NCI-H187 treated with DMSO at 0.1 percent for 48 hours (cell line): Measurements from ENCODE around the gene UTS2.

ENCODE experiments used
- DNase-seq: peaks from one replicate; lab custom pipeline; 2025; lab: John Stamatoyannopoulos, UW

UTS2 gene, protein sequence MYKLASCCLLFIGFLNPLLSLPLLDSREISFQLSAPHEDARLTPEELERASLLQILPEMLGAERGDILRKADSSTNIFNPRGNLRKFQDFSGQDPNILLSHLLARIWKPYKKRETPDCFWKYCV

DNA sequence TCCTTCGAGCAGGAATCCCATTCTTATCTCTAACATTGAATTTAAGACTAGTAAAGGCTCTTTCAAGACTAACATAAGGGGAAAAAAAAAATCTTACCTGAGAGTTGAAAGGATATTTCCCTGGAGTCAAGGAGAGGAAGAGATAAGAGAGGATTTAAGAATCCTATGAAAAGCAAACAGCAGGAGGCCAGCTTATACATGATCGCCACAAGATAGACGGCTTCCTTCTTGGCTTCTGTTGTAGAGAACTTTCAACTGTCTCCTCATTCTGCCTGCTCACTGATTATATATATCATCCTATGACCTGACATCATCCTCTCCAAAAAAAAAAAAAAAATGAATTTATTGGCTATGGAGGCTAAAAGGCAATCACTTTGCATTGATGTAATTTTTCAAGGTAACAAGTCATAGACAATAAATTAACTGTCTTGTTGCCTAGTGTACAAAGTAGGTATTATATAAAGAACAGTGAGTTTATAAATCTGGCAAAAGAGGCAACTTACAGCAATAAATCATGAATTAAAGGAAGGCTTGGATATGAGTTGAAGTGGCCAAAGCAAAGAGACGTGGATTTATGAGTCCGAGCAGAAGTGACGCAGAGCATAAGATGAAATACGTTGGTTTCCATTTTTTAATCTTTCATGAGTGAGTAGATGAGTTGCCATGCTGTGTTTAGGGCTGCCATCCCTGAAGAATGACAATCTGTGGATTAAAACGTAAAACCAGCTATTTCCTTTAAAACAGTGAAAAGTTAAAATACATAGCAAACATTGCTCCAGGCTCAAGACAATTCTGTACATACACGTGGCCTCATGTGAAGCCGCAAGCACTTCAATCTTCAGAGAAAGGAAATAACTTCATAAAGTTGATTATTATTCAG is at the start of gene UTS2:
UTS2 (minus strand) TSS at position 262 of the 880 bp plus-strand sequence; CDS start at position 200, 62 bp downstream.
- no peak for DNase-seq

GRCh38 chr1:7899741-7900140 is 46.9 kb upstream of the UTS2 start:
- no peak for DNase-seq

DNA sequence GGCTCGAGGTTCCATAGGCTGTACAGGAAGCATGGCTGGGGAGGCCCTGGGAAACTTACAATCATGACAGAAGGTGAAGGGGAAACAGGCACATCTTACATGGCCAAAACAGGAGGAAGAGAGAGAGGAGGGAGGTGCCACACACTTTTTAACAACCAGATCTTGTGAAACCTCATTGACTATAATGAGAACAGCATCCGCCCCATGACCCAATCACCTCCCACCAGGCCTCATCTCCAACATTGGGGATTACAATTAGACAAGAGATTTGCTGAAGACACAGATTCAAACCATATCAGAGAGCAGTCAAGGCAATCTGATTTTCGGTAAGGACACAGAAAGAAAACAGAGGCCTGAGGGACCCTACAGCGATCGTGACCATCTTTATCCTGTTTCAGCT is 46.1 kb upstream of the UTS2 start:
- no peak for DNase-seq

DNA sequence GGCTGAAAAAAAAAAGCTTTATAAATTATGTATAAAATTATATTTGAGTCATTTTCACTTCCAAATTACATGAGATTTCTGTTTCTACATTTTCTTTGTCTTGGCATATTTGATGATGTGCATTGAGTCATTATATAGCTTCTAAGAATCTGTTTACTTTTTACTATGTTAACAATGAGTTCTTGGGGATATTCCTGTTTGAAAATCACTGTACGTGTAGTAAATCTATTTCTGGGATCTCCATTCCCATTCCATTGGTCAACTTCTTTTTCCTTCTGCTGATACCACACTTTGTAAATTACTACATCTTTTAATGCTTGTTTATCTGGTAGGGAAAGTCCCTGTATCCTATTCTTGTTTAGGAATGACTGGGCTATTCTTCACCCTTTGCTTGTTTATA is 44.1 kb upstream of the UTS2 start:
- no peak for DNase-seq

DNA sequence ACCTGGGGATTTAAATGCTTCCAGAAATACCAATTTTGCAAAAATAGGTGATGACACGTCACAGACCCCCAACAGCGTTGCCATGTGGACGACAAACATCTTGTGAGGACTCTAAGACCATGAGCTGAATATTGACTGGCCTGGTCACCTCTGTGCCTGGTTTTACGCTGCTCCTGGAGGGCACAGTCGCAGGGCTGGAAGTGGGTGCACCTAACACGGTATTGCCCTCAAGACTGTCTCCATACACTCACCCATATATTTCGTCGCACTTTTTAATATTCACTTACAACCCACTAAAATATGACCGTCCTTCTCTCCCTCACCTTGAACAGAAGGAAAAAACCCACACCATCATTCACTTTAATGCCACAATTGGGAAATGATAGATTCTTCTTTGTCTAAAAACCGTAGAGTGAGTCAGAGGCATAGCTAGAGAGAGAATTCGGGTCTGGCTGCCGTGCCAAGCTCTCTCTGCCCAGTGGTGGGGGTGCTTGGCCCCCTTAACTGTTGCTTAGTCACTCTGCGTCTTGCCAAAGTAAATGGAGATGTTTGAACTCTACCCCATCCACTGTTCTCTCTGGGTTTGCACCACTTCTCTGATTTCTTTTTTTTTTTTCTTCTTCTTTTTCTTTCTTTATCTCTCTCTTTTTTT is 40.8 kb upstream of the UTS2 start:
- no peak for DNase-seq

- DNase-seq, result no peak
Measured at GRCh38 chr1:7891804-7892203, 38.9 kb upstream of the UTS2 start.

- no peak for DNase-seq
Measured at GRCh38 chr1:7890853-7891252, 38.0 kb upstream of the UTS2 start.

DNA sequence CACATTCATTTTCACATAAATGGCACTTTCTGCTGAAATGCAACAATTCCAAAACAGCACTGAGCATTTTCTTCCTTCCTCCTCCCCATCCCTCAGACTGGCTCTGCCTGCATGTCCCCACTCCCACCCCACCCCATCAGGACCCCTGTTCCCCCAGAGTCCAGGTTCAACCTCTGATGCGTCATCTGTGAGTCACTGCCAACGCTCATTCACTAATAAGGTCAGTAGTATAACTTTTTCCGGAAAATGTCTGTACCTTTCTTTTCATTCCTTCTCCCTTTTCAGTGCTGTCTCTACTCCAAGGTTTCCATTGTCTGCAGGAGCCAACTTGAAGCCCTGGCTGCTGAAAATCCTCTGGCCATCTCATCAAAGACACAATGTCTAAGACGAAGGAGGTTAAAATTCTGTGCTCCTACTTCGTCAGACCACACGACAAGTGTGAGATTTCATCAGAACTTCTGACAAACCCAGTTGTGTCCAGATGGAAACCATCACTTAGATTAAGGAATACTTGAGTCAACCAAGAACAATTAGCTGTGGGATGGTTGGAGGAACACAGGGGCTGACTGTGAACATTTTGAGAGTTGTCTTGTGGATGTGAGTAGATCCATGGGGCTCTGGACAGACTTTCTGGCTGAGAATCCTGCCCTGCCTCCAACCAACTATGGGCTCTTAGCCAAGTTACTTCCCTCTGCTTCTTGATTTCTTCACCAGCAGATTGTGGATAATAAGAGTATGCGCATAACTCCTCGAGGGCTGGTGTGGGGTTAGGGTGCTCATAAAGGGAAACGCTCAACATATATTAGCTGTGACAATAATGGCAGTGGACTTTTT is 35.6 kb upstream of the UTS2 start:
- DNase-seq, result no peak

DNA sequence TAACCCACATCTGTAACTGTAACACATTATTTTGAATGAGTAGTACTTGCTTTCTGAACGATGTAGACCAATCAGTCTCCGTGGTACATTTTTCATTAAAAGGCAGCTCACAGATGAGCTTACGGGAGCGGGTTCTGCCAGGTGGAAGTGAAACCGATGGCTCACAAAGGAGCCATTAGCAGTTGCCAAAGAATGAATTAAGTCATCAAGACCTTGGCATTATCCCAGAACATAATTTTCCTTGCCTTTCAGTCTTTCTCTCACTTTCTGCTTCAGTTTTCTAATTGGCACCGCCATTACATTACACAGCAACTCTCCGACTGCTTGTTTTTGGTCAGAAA is 33.5 kb upstream of the UTS2 start:
- no peak for DNase-seq

DNA sequence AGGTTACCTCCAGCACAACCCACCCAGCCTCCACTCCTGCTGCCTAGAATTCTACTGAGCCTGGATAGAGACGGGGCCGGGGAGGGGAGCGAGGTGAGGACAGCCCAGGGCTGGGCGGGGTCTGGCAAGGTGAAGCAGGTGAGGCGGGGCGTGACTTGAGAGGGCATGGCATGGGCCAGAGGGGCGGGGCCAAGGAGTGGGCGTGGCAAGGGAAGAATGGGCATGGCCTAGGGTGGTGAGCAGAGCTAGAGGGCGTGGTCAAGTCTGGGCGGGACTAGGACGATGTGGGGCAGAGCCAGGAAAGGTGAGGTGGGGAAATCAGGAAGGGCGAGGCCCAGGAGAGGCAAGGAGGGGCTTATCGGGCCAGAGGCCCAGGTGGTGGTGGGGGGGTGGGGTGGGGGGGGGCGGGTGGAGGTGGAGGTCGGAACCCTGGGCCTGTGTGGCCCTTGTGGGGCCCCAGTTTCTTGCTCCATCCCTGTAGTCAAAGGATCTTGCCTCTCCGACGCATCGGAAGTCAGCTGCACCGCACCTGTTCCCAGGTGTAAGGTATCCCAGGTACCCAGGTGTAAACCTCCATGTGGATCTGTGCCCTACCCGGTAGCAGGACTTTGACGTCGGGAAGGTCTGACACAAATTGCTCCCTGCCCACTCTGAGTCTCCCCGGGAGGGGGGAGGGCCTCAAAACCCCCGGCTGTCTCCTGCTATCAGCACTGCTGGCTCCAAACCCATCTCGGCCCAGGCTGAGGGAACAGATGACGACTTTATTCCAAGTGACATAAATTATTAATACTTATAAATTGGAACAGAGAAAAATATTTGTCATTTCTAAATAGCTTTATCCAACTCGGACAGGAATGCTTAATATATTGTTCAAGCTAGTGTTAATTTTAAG is 32.9 kb upstream of the UTS2 start:
- no peak for DNase-seq

DNA sequence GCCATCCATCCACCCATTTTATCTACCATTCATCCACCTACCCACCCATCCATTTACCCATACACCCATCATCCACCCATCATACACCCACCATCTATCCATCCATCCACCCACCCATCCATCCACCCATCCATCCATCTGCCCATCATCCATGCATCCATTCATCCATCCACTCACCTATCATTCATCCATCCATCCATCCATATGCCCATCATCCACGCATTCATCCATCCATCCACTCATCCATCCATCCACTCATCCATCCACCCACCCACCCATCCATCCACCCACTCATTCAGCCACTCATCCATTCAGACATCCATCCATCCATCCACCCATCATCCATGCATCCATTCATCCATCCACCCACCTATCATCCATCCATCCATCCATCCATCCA is 31.9 kb upstream of the UTS2 start:
- DNase-seq, result no peak

- DNase-seq, result no peak
Measured at GRCh38 chr1:7879228-7879627, 26.4 kb upstream of the UTS2 start.

GRCh38 chr1:7878027-7878426 is 25.2 kb upstream of the UTS2 start:
- DNase-seq, result no peak

GRCh38 chr1:7873801-7874795 is 21.2 kb upstream of the UTS2 start:
- no peak for DNase-seq

DNA sequence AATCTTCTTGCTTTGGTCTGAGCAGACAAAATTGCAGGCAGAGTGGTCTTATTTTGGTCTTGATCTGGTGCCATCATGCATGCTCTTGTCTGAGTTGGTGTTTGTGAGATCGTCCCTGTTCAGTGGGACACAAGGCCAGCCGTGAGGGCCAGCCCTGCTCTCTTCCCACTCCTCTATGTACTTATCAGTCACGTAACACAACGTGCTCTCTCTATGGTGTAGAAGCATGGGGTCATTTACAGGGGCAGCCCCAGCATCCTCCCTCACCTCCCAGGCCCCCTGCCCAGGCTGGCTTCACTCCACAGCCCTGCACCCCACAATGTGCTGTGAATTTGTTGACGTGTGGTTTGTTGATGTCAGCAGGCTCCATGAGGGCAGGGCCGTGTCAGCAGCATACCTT is 18.3 kb upstream of the UTS2 start:
- no peak for DNase-seq

DNA sequence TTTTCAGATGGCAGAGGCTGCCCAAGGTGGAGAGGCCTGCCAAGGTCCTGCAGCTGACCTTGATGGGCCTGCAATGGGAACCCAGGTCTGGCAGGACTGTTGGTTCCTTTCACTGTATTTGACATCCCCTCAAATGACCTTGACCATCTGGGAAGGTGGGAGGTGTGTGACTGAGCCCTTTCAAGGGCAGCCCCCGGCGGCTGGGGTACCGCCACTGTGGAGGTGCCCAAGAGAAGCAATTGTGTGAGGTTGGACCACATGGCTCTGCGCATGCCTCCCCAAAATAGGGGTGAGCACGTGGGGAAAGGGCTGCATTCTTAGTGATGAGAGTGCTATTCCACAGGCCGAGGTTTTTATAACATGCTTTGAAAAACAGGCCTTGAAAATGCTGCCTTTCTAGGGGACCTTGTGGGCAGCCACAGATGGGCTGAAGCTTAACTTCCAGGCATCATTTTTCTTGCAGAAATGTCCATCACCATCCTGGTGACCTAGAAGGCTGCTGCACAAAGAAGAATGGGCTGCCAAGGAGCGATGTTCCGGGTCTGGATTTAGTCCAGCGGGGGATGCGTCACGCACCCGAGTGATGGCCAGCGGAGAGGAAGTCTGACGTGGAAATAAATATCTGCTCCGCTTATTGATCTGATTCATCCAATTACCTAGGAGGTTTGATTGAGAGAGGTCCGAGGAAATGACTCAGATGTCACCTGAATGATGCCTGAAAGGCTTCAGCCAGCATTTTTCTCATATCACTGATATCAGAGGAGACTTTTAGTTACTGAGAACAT is 16.5 kb upstream of the UTS2 start:
- no peak for DNase-seq

GRCh38 chr1:7868070-7868780 is 15.4 kb upstream of the UTS2 start:
- no peak for DNase-seq

GRCh38 chr1:7865978-7866377 is 13.1 kb upstream of the UTS2 start:
- DNase-seq, result no peak
